ENCODE results near the gene LRAT.
"Not testable (repeated sequence)": the region's sequence is repeated elsewhere in the genome, so short reads cannot be mapped to it uniquely, and the experiment has no call there.

The LRAT gene

GRCh38 chr4:154743683-154744340, at the start of gene LRAT:
Gene LRAT (plus strand): TSS chr4:154744000. CDS start chr4:154744327, 327 bp downstream.
- no peak for DNase-seq (ENCODE audit: extremely low read depth in 1 of 2, low read depth in 1 of 2)

- no peak for DNase-seq (ENCODE audit: extremely low read depth in 1 of 2, low read depth in 1 of 2)
Measured at GRCh38 chr4:154707877-154708276, 35.9 kb upstream of the LRAT start.

GRCh38 chr4:154709550-154709949, 34.2 kb upstream of the LRAT start:
- DNase-seq (ENCODE audit: extremely low read depth in 1 of 2, low read depth in 1 of 2) = no peak

GRCh38 chr4:154711522-154711921, 32.3 kb upstream of the LRAT start:
- no peak for DNase-seq (ENCODE audit: extremely low read depth in 1 of 2, low read depth in 1 of 2)

- DNase-seq (ENCODE audit: extremely low read depth in 1 of 2, low read depth in 1 of 2) = no peak
Measured at GRCh38 chr4:154714339-154715040, 29.3 kb upstream of the LRAT start.

- DNase-seq (ENCODE audit: extremely low read depth in 1 of 2, low read depth in 1 of 2) = no peak
Measured at GRCh38 chr4:154719087-154719486, 24.7 kb upstream of the LRAT start.

- DNase-seq (ENCODE audit: extremely low read depth in 1 of 2, low read depth in 1 of 2) = no peak
Measured at GRCh38 chr4:154720123-154720522, 23.7 kb upstream of the LRAT start.

GRCh38 chr4:154720618-154721267, 23.1 kb upstream of the LRAT start:
- DNase-seq (ENCODE audit: extremely low read depth in 1 of 2, low read depth in 1 of 2) = no peak

- DNase-seq (ENCODE audit: extremely low read depth in 1 of 2, low read depth in 1 of 2) = no peak
Measured at GRCh38 chr4:154722262-154722661, 21.5 kb upstream of the LRAT start.

- not testable (repeated sequence) for DNase-seq (ENCODE audit: extremely low read depth in 1 of 2, low read depth in 1 of 2)
Measured at GRCh38 chr4:154723601-154724000, 20.2 kb upstream of the LRAT start.

GRCh38 chr4:154727540-154727939, 16.3 kb upstream of the LRAT start:
- DNase-seq (ENCODE audit: extremely low read depth in 1 of 2, low read depth in 1 of 2) = no peak

GRCh38 chr4:154731756-154732155, 12.0 kb upstream of the LRAT start:
- DNase-seq (ENCODE audit: extremely low read depth in 1 of 2, low read depth in 1 of 2) = no peak

GRCh38 chr4:154732669-154733068, 11.1 kb upstream of the LRAT start:
- no peak for DNase-seq (ENCODE audit: extremely low read depth in 1 of 2, low read depth in 1 of 2)

GRCh38 chr4:154736770-154737169, 7.0 kb upstream of the LRAT start:
- DNase-seq (ENCODE audit: extremely low read depth in 1 of 2, low read depth in 1 of 2) = no peak

GRCh38 chr4:154738426-154738825, 5.4 kb upstream of the LRAT start:
- no peak for DNase-seq (ENCODE audit: extremely low read depth in 1 of 2, low read depth in 1 of 2)

GRCh38 chr4:154739111-154739510, 4.7 kb upstream of the LRAT start:
- no peak for DNase-seq (ENCODE audit: extremely low read depth in 1 of 2, low read depth in 1 of 2)

- no peak for DNase-seq (ENCODE audit: extremely low read depth in 1 of 2, low read depth in 1 of 2)
Measured at GRCh38 chr4:154740462-154740861, 3.3 kb upstream of the LRAT start.

GRCh38 chr4:154741131-154741665, 2.6 kb upstream of the LRAT start:
- DNase-seq (ENCODE audit: extremely low read depth in 1 of 2, low read depth in 1 of 2) = no peak

GRCh38 chr4:154741922-154742850, 1.6 kb upstream of the LRAT start:
- no peak for DNase-seq (ENCODE audit: extremely low read depth in 1 of 2, low read depth in 1 of 2)

- DNase-seq (ENCODE audit: extremely low read depth in 1 of 2, low read depth in 1 of 2) = no peak
Measured at GRCh38 chr4:154744341-154744926, 634 bp downstream of the LRAT start.
